Measurements from ENCODE around the gene LPP. TPM values are rescaled to one million over a fixed set of nuclear protein-coding genes. Genes with fewer than 3 reads are reported as not detected.

Gene LPP
- total RNA-seq, 1 donor from 2014 or later, result 14.2 TPM

DNA sequence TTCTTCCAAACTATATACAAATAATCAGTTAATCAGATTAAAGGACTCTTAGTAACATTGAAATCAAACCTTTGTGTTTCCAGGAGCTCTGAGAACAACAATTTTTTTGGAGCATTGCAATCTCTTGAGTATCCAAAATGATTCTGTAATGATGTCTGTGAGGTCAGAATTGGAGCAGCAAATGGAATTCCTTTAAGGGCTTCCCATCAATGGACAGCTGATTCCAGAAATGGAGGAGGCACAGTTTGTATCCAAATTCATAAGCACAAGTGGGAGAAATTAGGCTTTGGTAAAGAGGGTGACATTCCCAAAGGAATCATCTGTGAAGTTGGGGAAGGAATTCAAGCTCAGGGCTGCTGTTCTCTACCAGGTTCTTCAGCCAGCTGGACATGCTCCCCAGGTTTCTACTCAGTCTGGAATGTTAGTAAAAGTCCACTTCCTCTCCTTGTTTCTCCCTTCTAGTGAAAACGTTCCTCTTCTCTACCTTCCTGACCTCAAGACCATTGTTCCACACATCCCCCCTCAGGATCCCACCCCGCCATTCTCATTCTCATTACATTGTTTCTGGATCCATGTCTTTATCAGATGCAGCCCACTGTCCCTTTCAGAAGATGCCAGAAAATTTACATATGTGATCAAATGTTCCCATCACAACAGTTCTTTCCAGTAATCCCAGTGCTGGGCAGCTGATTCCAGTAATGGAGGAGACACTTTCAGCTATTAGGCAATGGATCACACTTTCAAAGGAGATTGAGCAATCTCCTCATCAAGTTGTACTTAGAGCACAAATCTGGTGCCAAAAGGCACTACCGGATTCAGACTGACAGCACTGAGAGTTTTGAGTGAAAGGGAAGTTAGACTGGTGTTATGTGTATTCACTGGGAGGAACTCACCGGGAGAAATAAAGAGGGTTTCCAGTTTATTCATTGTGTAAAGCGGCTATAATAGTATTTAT, 626.5 kb downstream of the LPP start:
- TF ChIP-seq, protein P1, sequence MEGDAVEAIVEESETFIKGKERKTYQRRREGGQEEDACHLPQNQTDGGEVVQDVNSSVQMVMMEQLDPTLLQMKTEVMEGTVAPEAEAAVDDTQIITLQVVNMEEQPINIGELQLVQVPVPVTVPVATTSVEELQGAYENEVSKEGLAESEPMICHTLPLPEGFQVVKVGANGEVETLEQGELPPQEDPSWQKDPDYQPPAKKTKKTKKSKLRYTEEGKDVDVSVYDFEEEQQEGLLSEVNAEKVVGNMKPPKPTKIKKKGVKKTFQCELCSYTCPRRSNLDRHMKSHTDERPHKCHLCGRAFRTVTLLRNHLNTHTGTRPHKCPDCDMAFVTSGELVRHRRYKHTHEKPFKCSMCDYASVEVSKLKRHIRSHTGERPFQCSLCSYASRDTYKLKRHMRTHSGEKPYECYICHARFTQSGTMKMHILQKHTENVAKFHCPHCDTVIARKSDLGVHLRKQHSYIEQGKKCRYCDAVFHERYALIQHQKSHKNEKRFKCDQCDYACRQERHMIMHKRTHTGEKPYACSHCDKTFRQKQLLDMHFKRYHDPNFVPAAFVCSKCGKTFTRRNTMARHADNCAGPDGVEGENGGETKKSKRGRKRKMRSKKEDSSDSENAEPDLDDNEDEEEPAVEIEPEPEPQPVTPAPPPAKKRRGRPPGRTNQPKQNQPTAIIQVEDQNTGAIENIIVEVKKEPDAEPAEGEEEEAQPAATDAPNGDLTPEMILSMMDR (IDR thresholded peaks at IDR 0.05; ENCODE audit: insufficient read depth, low read length, severe bottlenecking), result no peak
- FAIRE-seq (peak; percentile 86), DNase-seq (ENCODE audit: low read depth) (peak; percentile 63)
- H3K36me3 ChIP-seq (ENCODE audit: control insufficient read depth, insufficient read depth, low read length), result no peaks in the 10 kb centered on the region
- H3K4me3 ChIP-seq (ENCODE audit: low read depth, low read length), result no peak overlapping the region
- no peaks in the 10 kb centered on the region for H3K27me3 ChIP-seq (ENCODE audit: control insufficient read depth, insufficient read depth, low read length)

DNA sequence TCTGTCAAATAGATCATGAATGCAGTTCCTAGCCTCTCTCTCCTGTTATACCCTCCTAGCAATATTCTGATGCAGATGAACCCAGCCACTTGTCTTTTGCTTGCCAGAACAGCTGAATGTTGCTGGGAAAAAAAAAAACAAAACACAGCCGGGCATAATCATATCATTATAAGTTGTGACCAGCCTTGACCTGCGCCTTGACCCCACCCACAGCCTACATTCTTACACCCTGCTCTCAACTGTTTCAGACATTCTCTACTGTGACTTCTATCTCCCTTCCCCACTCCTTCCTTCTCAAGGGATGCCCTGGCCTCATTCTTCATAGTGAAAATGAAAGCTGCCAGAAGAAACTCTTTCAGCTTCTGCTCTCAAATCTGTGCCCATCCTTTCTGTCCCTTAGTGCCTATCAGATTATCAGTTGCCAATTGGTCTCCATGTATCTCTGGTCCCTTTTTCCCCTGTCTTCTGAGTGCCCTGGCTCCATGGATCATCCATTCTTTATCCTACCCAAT, 628.7 kb downstream of the LPP start:
- Histone ChIP-seq H3K36me3 (ENCODE audit: control insufficient read depth, insufficient read depth, low read length) (no peaks in the 10 kb centered on the region), H3K27me3 (ENCODE audit: control insufficient read depth, insufficient read depth, low read length) (no peaks in the 10 kb centered on the region), H3K4me3 (ENCODE audit: low read depth, low read length) (no peak overlapping the region)
- FAIRE-seq, result peak; percentile 64
- TF ChIP-seq, protein P1 (IDR thresholded peaks at IDR 0.05; ENCODE audit: insufficient read depth, low read length, severe bottlenecking), result no peak
- DNase-seq (ENCODE audit: low read depth), result no peak

DNA sequence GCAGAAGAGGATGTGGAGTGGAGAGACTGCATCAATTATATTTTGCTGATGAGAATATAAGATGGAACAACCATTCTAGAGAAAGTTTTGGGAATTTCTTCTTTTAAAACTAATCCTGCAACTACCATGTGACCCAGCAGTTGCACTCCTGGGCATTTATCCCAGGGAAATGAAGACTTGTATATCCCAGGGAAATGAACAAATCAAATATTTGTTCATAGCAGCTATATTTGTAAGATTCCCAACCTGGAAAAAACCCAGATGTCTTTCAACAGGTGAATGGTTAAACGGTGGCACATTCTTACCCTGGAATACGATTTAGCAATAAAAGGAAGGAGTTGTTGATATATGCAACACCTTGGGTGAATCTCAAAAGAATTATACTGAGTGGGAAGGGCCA, 632.5 kb downstream of the LPP start:
- no peaks in the 10 kb centered on the region for H3K36me3 ChIP-seq (ENCODE audit: control insufficient read depth, insufficient read depth, low read length)
- H3K27me3 ChIP-seq (ENCODE audit: control insufficient read depth, insufficient read depth, low read length), result no peaks in the 10 kb centered on the region
- DNase-seq (ENCODE audit: low read depth) (no peak), FAIRE-seq (no peak)
- no peak overlapping the region for H3K4me3 ChIP-seq (ENCODE audit: low read depth, low read length)
- TF ChIP-seq, protein P1 (IDR thresholded peaks at IDR 0.05; ENCODE audit: insufficient read depth, low read length, severe bottlenecking), result no peak

DNA sequence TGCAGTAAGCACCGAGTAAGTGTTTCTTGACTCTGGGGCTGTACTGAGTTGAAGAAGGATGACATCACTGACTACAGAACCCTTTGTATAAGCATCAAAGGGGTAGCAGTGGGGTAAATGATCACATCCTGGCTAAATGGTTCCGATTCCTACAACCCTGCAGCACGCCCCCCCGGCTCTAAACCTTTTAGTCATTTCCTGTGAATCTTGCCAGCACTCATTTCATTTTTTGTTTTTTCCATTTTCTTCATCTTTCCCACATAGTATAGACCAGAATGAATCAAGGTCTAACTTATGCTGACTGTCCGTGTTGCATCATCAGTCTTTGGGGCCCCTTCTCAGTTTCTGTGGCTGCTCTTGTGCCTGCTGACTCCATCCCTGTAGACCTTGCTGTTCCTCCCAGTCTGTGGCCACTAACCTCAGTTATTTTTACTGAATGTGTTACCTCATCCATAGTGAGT, 634.7 kb downstream of the LPP start:
- no peak for FAIRE-seq
- TF ChIP-seq, protein P1 (IDR thresholded peaks at IDR 0.05; ENCODE audit: insufficient read depth, low read length, severe bottlenecking), result no peak
- Histone ChIP-seq H3K4me3 (ENCODE audit: low read depth, low read length) (no peak overlapping the region), H3K27me3 (ENCODE audit: control insufficient read depth, insufficient read depth, low read length) (no peaks in the 10 kb centered on the region), H3K36me3 (ENCODE audit: control insufficient read depth, insufficient read depth, low read length) (no peaks in the 10 kb centered on the region)
- DNase-seq (ENCODE audit: low read depth), result peak; percentile 74

DNA sequence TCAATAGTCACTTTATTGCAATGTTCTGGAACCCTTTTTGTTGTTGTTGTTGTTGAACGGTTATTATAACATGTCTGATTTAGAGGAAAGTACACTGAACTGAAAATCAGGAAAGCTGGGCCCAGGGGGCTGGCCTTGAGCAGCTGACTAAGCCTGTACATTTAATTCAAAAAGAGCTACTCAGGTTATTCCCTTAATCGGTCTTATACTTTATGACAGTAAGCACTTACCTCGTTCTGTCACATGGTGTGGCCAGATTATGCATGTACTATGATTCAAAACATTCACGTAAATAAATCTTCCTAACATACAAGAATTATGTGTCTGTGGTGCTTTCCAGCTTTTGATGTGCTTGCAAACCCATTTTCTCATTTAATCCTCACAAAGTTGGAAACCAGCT, 635.3 kb downstream of the LPP start:
- TF ChIP-seq, protein P1 (IDR thresholded peaks at IDR 0.05; ENCODE audit: insufficient read depth, low read length, severe bottlenecking), result no peak
- Histone ChIP-seq H3K36me3 (ENCODE audit: control insufficient read depth, insufficient read depth, low read length) (no peaks in the 10 kb centered on the region), H3K4me3 (ENCODE audit: low read depth, low read length) (no peak overlapping the region), H3K27me3 (ENCODE audit: control insufficient read depth, insufficient read depth, low read length) (no peaks in the 10 kb centered on the region)
- no peak for DNase-seq (ENCODE audit: low read depth)
- FAIRE-seq, result no peak
